ENCODE data around the gene ZW10. TPM values are rescaled to one million over a fixed set of nuclear protein-coding genes. Genes with fewer than 3 reads are reported as not detected.
A peak's percentile ranks its signal among the peaks of the same experiment; 100 is the strongest.

The ZW10 gene, protein sequence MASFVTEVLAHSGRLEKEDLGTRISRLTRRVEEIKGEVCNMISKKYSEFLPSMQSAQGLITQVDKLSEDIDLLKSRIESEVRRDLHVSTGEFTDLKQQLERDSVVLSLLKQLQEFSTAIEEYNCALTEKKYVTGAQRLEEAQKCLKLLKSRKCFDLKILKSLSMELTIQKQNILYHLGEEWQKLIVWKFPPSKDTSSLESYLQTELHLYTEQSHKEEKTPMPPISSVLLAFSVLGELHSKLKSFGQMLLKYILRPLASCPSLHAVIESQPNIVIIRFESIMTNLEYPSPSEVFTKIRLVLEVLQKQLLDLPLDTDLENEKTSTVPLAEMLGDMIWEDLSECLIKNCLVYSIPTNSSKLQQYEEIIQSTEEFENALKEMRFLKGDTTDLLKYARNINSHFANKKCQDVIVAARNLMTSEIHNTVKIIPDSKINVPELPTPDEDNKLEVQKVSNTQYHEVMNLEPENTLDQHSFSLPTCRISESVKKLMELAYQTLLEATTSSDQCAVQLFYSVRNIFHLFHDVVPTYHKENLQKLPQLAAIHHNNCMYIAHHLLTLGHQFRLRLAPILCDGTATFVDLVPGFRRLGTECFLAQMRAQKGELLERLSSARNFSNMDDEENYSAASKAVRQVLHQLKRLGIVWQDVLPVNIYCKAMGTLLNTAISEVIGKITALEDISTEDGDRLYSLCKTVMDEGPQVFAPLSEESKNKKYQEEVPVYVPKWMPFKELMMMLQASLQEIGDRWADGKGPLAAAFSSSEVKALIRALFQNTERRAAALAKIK
- polyA plus RNA-seq (2013, experiment 1 of 2), result 20.9 TPM
- 24.7 TPM for polyA plus RNA-seq (2013, experiment 2 of 2)

DNA sequence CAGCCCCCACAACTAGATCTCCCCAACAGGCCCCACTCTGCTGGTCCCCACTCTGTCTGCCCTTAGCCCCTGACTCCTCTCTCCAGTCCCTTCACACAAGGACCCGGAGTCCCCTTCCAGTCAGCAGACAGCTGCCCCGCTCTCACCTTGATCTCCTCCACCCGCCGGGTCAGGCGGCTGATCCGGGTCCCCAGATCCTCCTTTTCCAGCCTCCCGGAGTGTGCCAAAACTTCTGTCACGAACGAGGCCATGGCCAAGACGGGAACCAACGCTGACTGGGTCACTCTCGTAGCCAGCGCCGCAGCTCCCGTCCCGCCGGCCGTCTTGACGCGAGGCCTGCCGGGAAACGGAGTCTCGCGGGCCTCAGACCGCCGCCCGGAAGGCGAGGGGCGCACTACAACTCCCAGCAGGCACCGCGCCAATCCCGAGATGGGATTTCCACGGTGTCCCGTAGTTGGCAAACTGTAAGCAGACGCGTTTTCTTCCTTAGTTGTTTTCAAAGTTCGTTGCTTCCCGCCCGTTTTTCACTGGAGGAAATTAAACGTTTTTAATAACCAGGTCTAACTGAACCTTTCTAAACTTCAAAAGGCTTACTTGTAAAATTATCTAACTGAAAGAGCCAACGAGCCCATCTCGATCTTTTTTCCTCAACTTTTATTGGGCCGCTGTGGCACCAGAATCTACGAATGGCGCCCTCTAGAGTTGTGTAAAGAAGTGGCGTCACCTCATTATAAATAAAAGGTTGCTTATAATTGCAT, at the start of gene ZW10:
ZW10 (minus strand) TSS at position 277 of the 758 bp plus-strand sequence; CDS start at position 251, 26 bp downstream.
- 0% methylated on average over 36 to 42 of the region's 46 CpGs for WGBS, 2 experiments (ENCODE audit: insufficient coverage in 2 of 2)
- Histone ChIP-seq H3K4me1 (ENCODE audit: control insufficient read depth, insufficient read depth, low read length, poor library complexity, severe bottlenecking) (no peaks in the 10 kb centered on the region), H3K9me3 (ENCODE audit: control insufficient read depth, low read length) (no peaks in the 10 kb centered on the region), H3K4me3 (ENCODE audit: extremely low read depth, insufficient read depth, low read length, poor library complexity, severe bottlenecking) (peak within 1 kb of the TSS; percentile 99), H3K36me3 (ENCODE audit: control insufficient read depth, insufficient read depth, low read length) (peaks cover 25% of the 10 kb centered on the region), H3K27ac (ENCODE audit: low read depth, low read length, severe bottlenecking) (peak within 1 kb of the TSS; percentile 66)

DNA sequence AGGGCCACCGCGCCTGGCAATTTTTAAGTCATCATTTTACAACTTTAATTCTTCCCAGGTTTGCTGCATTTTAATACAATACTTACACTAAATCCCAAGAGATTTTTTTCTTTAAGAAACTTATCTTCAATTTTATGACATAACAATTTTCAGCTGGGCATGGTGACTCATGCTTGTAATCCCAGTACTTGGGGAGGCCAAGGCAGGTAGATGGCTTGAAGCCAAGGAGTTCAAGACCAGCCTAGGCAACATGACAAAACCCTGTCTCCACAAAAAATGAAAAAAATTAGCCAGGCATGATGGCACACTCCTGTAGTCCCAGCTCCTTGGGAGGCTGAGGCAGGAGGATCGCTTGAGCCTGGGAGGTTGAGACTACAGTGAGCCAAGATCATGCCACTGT, 44.9 kb upstream of the ZW10 start:
- H3K4me3 ChIP-seq (ENCODE audit: extremely low read depth, insufficient read depth, low read length, poor library complexity, severe bottlenecking), result no peak overlapping the region
- H3K27ac ChIP-seq (ENCODE audit: low read depth, low read length, severe bottlenecking), result no peak overlapping the region
- H3K4me1 ChIP-seq (ENCODE audit: control insufficient read depth, insufficient read depth, low read length, poor library complexity, severe bottlenecking), result no peaks in the 10 kb centered on the region
- WGBS, 2 experiments (ENCODE audit: insufficient coverage in 2 of 2), result 94 to 97% methylated on average over 3 of the region's 3 CpGs
- peaks cover 44% of the 10 kb centered on the region for H3K36me3 ChIP-seq (ENCODE audit: control insufficient read depth, insufficient read depth, low read length)
- H3K9me3 ChIP-seq (ENCODE audit: control insufficient read depth, low read length), result no peaks in the 10 kb centered on the region

DNA sequence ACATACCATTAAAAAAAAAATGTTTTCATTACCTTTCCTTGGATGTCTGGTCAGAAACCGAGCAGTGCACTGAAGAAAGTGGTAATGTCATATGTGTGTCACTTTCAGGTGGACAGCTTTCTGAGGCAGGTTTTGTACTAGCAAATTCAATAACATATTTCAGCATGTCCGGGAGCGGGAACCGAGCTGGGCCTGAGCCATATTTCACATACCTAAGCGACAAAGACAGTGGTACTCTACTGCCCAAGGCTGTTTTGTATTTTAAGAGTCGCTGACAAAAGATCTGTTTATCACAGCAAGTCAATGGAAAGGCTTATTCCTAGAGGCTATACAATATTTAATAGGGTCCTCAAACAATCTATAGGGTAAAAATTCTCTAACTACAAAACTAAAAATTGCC, 44.1 kb upstream of the ZW10 start:
- Histone ChIP-seq H3K9me3 (ENCODE audit: control insufficient read depth, low read length) (no peaks in the 10 kb centered on the region), H3K4me3 (ENCODE audit: extremely low read depth, insufficient read depth, low read length, poor library complexity, severe bottlenecking) (no peak overlapping the region), H3K27ac (ENCODE audit: low read depth, low read length, severe bottlenecking) (no peak overlapping the region), H3K4me1 (ENCODE audit: control insufficient read depth, insufficient read depth, low read length, poor library complexity, severe bottlenecking) (no peaks in the 10 kb centered on the region), H3K36me3 (ENCODE audit: control insufficient read depth, insufficient read depth, low read length) (peaks cover 43% of the 10 kb centered on the region)
- WGBS, 2 experiments (ENCODE audit: insufficient coverage in 2 of 2), result 88% methylated on average over 3 of the region's 6 CpGs; no CpG with 5 or more reads in 1 of the 2 experiments

DNA sequence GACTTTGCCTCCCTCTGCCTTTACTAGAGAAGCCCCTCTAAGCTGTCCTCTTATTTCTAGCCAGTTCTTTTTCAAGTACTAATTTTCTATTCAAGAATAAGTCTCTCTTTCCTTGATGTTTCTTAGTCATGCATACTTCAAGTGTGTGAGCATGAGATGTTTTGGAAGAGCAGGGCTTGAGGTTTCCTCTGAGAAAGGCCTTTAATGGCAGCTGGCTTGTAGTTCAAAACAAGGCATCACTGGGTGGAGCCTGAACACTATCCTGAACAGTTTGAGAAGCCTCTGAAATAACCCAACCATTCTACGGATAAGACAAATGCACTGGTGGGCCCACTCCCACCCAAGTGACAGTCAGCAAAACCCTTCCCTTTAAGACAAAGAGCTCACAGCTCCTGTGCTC, 43.7 kb upstream of the ZW10 start:
- H3K9me3 ChIP-seq (ENCODE audit: control insufficient read depth, low read length), result no peaks in the 10 kb centered on the region
- no peak overlapping the region for H3K4me3 ChIP-seq (ENCODE audit: extremely low read depth, insufficient read depth, low read length, poor library complexity, severe bottlenecking)
- WGBS, 2 experiments (ENCODE audit: insufficient coverage in 2 of 2), result no CpG with 5 or more reads among the region's 1 CpG
- H3K36me3 ChIP-seq (ENCODE audit: control insufficient read depth, insufficient read depth, low read length), result peaks cover 45% of the 10 kb centered on the region
- no peaks in the 10 kb centered on the region for H3K4me1 ChIP-seq (ENCODE audit: control insufficient read depth, insufficient read depth, low read length, poor library complexity, severe bottlenecking)
- H3K27ac ChIP-seq (ENCODE audit: low read depth, low read length, severe bottlenecking), result no peak overlapping the region

DNA sequence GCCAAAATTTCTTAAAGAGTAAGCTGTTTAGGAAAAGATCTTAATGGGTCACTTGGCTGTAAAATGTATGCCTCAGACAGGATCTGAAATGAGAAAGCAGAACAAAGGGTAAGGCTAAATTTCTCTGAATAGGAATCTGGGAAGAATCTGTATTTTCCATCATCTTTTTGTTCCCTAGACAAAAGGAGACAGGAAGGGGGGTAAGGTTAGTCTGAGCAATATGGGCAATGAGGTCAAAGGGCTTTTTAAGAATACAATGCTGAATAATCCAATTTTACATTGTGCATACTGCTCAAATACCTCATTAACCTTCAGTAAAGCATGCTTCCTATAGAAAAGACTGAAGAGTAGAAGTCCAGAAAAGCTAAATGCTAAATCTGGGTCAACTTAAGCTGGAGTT, 40.7 kb upstream of the ZW10 start:
- H3K4me1 ChIP-seq (ENCODE audit: control insufficient read depth, insufficient read depth, low read length, poor library complexity, severe bottlenecking), result no peaks in the 10 kb centered on the region
- no peak overlapping the region for H3K27ac ChIP-seq (ENCODE audit: low read depth, low read length, severe bottlenecking)
- no peaks in the 10 kb centered on the region for H3K9me3 ChIP-seq (ENCODE audit: control insufficient read depth, low read length)
- H3K36me3 ChIP-seq (ENCODE audit: control insufficient read depth, insufficient read depth, low read length), result peaks cover 35% of the 10 kb centered on the region
- H3K4me3 ChIP-seq (ENCODE audit: extremely low read depth, insufficient read depth, low read length, poor library complexity, severe bottlenecking), result no peak overlapping the region

DNA sequence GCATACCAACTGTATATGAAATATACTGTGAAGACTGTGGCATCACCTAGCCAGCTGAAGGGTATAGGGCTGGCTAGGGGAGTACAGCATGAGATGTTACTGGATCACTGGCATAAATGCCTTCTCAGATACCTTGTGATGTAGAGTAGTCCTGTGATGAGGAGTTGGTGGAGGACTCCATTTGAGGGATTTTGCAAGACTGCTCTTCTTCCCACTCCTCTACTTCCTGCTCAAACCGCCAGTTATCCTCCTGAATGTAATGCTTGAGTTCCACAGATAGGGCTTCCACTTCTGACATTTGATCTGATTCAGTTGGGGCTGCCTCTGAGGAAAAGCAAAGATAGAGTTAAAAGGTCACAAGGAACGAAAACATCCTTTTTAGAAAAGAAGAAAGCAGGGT, 35.4 kb upstream of the ZW10 start:
- WGBS, 2 experiments (ENCODE audit: insufficient coverage in 2 of 2), result no CpG with 5 or more reads among the region's 2 CpGs
- Histone ChIP-seq H3K36me3 (ENCODE audit: control insufficient read depth, insufficient read depth, low read length) (peaks cover 40% of the 10 kb centered on the region), H3K4me1 (ENCODE audit: control insufficient read depth, insufficient read depth, low read length, poor library complexity, severe bottlenecking) (no peaks in the 10 kb centered on the region), H3K27ac (ENCODE audit: low read depth, low read length, severe bottlenecking) (no peak overlapping the region), H3K4me3 (ENCODE audit: extremely low read depth, insufficient read depth, low read length, poor library complexity, severe bottlenecking) (no peak overlapping the region), H3K9me3 (ENCODE audit: control insufficient read depth, low read length) (no peaks in the 10 kb centered on the region)

DNA sequence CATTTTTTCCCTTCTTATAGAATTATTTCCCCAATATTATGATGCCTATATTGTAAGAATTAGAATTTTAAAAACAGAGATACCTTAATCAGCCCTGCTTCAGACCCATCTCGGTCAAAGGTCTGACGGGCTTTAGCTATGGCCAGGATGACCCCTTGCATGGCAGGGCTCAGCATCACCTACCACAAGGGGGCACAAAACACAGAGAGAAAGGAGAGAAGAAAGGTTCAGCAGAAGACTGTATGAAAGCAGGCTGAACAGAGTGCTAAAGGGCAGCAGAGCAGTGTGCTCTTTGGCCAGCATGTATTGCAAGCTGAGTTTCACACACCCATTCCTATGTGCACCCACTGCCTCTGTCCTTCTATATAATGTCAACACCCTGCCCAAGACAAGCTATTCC, 32.9 kb upstream of the ZW10 start:
- H3K4me1 ChIP-seq (ENCODE audit: control insufficient read depth, insufficient read depth, low read length, poor library complexity, severe bottlenecking), result no peaks in the 10 kb centered on the region
- no peaks in the 10 kb centered on the region for H3K9me3 ChIP-seq (ENCODE audit: control insufficient read depth, low read length)
- no peak overlapping the region for H3K4me3 ChIP-seq (ENCODE audit: extremely low read depth, insufficient read depth, low read length, poor library complexity, severe bottlenecking)
- H3K36me3 ChIP-seq (ENCODE audit: control insufficient read depth, insufficient read depth, low read length), result peaks cover 57% of the 10 kb centered on the region
- WGBS, 2 experiments (ENCODE audit: insufficient coverage in 2 of 2), result no CpG with 5 or more reads among the region's 2 CpGs
- no peak overlapping the region for H3K27ac ChIP-seq (ENCODE audit: low read depth, low read length, severe bottlenecking)

DNA sequence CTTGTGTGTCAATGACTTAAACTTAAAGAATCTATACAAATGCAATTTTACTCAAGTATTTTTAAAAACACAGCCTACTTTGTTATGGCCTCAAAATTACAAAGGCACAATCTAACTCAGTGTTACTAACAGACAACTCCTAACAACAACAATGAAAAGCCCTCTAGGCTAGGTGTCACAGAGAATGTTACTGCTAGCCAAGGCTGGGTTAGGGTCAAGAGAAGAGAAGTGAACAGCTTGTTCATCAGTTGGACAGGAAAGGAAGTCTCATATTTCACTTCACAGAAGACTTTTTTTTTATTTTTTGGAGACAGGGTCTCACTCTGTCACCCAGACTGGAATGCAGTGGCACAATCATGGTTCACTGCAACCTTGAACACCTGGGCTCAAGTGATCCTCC, 32.1 kb upstream of the ZW10 start:
- H3K36me3 ChIP-seq (ENCODE audit: control insufficient read depth, insufficient read depth, low read length), result peaks cover 61% of the 10 kb centered on the region

DNA sequence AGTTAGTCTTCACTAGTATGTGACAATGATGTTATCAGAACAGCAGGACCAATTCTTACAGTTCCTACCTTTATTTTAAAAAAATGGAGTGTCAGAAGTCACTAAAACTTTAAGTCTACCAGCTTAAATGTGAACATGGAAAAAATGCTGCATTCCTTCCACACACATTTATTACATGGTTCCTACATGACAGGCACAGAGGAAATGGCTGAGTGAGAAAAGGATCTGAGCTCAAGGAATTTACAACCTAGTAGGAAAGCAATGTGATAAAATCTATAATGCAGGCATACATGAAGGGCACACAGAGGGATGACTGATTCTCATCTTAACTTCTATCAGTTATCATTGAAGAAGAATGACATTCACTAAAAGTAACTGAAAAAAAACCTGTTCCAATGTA, 29.1 kb upstream of the ZW10 start:
- Histone ChIP-seq H3K4me1 (ENCODE audit: control insufficient read depth, insufficient read depth, low read length, poor library complexity, severe bottlenecking) (no peaks in the 10 kb centered on the region), H3K27ac (ENCODE audit: low read depth, low read length, severe bottlenecking) (no peak overlapping the region), H3K4me3 (ENCODE audit: extremely low read depth, insufficient read depth, low read length, poor library complexity, severe bottlenecking) (no peak overlapping the region), H3K9me3 (ENCODE audit: control insufficient read depth, low read length) (no peaks in the 10 kb centered on the region), H3K36me3 (ENCODE audit: control insufficient read depth, insufficient read depth, low read length) (peaks cover 56% of the 10 kb centered on the region)

More for the DNA sequence above, 32.1 kb upstream of the ZW10 start:
- no peaks in the 10 kb centered on the region for H3K9me3 ChIP-seq (ENCODE audit: control insufficient read depth, low read length)
- H3K4me3 ChIP-seq (ENCODE audit: extremely low read depth, insufficient read depth, low read length, poor library complexity, severe bottlenecking), result no peak overlapping the region
- H3K27ac ChIP-seq (ENCODE audit: low read depth, low read length, severe bottlenecking), result no peak overlapping the region
- H3K4me1 ChIP-seq (ENCODE audit: control insufficient read depth, insufficient read depth, low read length, poor library complexity, severe bottlenecking), result no peaks in the 10 kb centered on the region

DNA sequence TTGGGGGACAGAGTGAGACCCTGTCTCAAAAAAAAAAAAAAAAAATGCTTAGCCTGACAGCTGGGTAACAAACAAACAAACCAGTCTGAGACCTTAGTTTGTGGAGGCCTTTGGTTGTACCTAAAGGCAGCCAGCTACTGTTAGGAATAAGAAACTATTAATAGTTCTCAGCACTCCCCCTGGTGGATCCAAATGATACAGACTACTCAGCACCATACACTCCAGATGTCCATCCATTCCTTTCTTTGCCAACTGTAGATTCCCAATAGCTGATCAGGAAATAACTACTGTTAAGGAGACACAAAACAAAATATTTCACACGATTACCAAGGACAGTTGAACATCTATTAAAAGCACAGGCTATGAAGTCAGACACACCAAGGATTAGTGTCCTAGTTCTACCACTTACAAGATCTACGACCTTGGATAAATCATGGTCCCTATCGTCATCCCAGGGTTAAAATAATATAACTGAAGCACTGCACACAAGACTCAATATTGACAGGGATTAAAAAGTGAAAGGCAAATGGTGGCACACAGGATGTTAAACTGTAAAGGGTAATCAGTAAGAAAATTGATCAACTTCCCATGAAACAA, 23.3 kb upstream of the ZW10 start:
- H3K9me3 ChIP-seq (ENCODE audit: control insufficient read depth, low read length), result no peaks in the 10 kb centered on the region
- H3K27ac ChIP-seq (ENCODE audit: low read depth, low read length, severe bottlenecking), result no peak overlapping the region
- H3K36me3 ChIP-seq (ENCODE audit: control insufficient read depth, insufficient read depth, low read length), result peaks cover 32% of the 10 kb centered on the region
- 40 to 100% methylated on average over 1 to 3 of the region's 3 CpGs for WGBS, 2 experiments (ENCODE audit: insufficient coverage in 2 of 2)
- H3K4me1 ChIP-seq (ENCODE audit: control insufficient read depth, insufficient read depth, low read length, poor library complexity, severe bottlenecking), result no peaks in the 10 kb centered on the region
- no peak overlapping the region for H3K4me3 ChIP-seq (ENCODE audit: extremely low read depth, insufficient read depth, low read length, poor library complexity, severe bottlenecking)
